GM19452 (cell line): ENCODE data around the gene BMP8A.
A peak's percentile ranks its signal among the peaks of the same experiment; 100 is the strongest.
"Not testable (repeated sequence)": the region's sequence is repeated elsewhere in the genome, so short reads cannot be mapped to it uniquely, and the experiment has no call there.

Experiments
- ATAC-seq: cut with Tn5 transposase; IDR thresholded peaks from one replicate; pipeline ENCODE4 v1.9.1; 2021; ENCODE audit not compliant: unreplicated experiment

BMP8A gene, protein sequence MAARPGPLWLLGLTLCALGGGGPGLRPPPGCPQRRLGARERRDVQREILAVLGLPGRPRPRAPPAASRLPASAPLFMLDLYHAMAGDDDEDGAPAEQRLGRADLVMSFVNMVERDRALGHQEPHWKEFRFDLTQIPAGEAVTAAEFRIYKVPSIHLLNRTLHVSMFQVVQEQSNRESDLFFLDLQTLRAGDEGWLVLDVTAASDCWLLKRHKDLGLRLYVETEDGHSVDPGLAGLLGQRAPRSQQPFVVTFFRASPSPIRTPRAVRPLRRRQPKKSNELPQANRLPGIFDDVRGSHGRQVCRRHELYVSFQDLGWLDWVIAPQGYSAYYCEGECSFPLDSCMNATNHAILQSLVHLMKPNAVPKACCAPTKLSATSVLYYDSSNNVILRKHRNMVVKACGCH

DNA sequence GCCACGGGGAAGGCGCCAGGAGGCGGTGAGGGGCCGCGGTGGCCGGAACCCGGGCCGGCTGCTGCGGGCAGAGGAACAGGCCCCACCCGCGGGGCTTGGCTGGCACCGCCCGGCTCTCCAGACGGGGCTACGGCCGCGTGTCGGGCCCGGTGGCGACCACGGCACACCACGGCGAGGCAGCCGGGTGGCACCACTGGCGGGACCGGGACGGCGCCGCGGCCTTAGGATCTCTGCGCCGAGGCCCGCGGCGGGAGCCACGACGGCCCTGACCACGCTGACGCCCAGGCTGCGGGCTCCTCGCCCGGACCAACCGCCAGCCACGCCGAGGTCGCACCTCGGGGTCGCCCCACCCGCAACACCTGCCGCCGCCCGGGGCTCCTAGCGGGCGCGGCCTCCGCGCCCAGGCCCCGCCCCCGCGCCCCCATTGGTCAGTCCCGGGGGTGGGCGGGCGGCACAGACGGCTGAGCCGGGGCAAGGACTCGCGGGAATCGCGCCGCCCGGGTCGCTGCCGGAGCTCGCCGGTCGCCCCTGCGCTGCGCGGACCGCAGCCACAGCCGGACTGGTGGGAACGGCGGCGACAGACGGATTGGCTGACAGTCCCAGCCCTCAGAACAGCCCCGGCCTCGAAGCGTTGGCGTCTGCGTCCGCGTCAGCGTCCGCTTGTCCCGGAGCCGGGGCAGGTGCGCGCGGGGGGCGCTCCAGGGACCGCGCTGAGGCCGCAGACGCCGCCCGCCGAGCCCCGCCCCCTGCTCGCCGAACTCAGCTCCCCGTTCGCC, at the start of gene BMP8A:
Gene BMP8A, plus strand, starts transcription at position 491 of the 776 bp plus-strand sequence. CDS start 356 bp downstream, outside the sequence.
- ATAC-seq = peak; percentile 73

GRCh38 chr1:39441797-39442196, 49.6 kb upstream of the BMP8A start:
- no peak for ATAC-seq

DNA sequence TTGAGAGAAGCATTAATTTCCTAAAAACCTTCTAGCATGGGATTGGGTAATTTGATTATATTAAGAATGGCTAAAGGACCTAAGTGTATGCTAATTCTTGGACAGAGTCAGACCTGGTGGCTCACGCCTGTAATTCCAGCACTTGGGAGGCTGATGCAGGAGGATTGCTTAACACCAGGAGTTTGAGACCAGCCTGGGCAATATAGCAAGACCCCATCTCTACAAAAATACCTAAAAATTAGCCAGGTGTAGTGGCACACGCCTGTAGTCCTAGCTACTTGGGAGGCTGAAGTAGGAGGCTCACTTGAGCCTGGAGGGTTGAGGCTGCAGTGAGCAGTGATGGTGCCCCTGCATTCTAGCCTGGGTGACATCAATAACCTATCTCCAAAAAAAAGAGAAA, 45.9 kb upstream of the BMP8A start:
- ATAC-seq = no peak

GRCh38 chr1:39446986-39447567, 44.4 kb upstream of the BMP8A start:
- ATAC-seq = no peak

GRCh38 chr1:39450041-39450440, 41.4 kb upstream of the BMP8A start:
- ATAC-seq = not testable (repeated sequence)

- ATAC-seq = no peak
Observed at GRCh38 chr1:39450956-39451606, 40.4 kb upstream of the BMP8A start.

DNA sequence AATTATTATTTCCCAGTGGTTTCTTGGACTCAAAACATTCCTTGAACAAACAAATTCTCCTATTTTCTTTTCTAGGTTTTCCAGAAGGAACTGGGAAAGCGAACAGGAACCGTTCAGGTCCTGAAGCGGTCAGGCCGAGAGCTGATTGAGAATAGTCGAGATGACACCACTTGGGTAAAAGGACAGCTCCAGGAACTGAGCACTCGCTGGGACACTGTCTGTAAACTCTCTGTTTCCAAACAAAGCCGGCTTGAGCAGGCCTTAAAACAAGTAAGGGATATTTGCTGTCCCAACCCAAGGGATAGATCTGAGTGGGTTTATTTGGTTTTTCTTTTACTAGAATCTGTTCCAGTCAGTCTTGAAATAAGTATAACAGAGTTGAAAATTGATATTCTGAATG, 39.4 kb upstream of the BMP8A start:
- ATAC-seq = no peak

DNA sequence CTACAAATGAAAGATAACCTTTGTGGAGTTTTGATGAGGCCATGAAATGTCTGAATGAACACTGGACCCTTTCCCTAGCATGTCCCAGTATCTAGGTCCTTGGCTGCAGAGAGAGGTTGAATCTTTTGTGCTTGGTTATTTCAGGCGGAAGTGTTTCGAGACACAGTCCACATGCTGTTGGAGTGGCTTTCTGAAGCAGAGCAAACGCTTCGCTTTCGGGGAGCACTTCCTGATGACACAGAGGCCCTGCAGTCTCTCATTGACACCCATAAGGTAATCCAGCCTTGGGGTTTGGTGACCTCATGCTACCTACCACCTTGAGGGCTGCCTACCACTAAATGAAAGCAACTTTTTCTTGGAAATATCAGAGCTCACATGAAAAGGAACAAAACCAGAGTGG, 38.9 kb upstream of the BMP8A start:
- ATAC-seq = no peak

GRCh38 chr1:39453603-39454002, 37.8 kb upstream of the BMP8A start:
- no peak for ATAC-seq

- ATAC-seq = no peak
Observed at GRCh38 chr1:39458991-39459390, 32.4 kb upstream of the BMP8A start.

DNA sequence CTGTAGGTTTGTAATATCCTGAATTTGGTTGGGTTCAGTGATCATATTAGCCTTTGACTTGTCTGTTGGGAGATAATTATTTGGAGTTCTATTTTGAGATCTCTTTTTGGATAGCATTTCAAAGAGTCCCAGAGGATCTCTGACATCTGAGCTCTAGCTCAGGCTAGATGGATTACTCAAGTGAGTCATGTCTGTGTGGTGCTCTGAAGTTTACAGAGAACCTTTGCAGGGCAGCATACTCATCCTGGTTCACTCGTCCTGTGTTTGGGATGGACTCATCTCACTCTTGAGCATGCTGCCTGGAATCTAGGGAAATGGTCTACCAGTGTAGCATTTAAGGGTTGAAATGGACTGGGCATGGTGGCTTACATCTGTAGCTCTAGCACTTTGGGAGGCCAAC, 29.4 kb upstream of the BMP8A start:
- ATAC-seq = no peak

DNA sequence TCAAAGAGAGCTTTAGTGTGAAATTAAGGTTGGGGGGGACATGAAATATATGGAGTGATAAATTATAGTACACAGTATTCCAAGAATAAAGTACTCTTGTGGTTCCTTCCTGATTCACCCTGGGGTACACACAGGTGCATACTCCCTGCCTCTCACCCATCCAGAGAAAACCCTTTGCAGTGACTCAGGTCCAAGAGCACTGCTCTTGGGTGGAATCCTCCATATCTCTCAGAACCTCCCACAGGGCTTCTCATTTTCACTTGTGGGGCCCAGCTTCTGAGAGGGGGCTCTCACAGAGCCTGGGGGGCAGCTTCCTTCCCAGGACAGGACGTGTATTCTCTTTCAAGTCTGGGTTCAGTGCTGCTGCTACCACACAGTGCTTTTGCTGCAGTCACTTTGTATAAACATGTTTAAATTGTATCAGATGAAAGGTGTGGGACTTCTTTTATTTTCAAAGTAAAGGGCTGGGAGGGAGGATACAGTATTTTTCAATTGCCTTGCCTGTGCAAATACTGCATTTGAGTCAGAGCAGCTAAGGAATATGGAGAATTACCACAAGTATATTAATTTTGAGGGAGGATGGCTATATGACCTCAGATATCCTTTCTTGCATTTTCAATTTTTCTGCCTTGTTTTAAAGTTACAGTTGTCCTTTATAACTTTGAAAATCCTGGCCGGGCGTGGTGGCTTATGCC, 24.9 kb upstream of the BMP8A start:
- no peak for ATAC-seq

DNA sequence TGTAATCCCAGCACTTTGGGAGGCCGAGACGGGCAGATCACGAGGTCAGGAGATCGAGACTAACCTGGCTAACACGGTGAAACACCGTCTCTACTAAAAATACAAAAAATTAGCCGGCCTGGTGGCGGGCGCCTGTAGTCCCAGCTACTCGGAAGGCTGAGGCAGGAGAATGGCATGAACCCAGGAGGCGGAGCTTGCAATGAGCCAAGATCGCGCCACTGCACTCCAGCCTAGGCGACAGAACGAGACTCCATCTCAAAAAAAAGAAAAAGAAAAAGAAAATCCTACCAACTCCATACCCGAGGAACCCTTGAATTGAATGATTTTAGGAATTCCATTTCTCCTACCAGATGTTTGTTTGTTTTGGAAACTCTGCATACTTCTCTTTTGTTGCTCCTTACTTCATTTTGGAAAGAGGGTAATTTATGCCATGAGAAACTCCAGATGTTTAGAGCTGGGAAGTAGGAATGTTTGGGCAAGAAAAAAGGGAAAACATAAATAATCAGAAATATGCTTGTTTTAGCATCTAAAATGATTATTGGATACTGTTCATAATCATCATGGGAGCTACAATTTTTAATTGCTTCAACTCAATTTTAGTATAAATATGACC, 24.2 kb upstream of the BMP8A start:
- not testable (repeated sequence) for ATAC-seq

DNA sequence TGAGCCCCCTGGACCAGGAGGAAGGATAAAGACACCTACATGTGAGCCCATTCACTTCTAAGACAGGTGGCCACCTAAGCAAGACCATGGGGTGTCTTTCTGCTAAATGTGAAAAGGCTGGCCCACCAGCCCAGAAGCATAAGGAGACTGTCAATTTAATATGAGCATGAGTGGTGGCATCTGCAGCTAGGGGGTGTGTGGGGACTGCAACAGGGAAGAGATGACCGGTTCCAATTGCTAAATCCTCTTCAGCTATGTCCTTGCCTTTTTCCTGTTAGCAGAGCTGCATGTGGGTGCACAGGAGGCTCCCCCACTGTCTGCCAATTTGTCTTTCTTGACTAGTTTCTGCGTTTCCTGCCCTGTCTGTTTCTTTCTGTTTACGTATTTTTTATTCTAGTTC, 22.3 kb upstream of the BMP8A start:
- no peak for ATAC-seq

- ATAC-seq = no peak
Observed at GRCh38 chr1:39470040-39470439, 21.4 kb upstream of the BMP8A start.

DNA sequence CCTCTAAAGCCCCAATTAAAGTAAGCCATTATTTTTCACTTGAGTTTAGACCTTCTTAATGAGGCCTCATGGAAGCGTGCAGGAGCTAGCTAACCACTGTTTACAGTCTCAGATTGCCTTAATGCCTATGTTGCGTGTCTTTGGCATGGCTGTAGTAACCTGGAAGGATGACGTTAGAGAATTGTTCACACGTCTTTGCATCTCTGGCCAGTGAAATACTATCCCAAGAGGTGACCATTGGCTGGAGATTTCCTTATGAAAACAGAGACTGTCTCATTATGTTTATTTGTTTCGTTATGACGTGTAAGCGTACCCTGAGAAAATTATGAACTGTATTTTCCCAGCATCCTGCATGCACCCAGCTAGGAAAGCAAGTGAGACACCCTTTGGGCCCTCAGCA, 18.6 kb upstream of the BMP8A start:
- no peak for ATAC-seq

GRCh38 chr1:39473324-39473723, 18.1 kb upstream of the BMP8A start:
- no peak for ATAC-seq

GRCh38 chr1:39474810-39475209, 16.6 kb upstream of the BMP8A start:
- ATAC-seq = no peak

DNA sequence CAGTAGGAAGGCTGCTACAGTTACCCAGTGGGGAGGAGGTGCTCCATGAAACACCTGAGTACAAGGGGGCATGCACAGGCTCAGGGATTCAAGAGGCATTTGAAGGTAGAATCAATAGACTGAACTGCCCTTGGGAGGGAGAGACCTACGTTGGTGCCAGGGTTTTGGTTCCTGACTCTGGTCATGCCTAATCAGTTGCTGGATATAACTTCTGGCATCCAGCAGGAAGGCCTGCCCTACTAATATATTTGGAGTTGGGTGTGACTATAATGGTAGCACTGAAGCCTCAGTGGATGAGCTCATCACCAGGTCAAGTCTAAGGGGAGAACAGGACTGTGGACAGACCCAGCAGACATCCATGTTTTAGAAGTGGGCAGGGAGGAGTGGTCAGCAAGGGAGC, 15.9 kb upstream of the BMP8A start:
- ATAC-seq = not testable (repeated sequence)

DNA sequence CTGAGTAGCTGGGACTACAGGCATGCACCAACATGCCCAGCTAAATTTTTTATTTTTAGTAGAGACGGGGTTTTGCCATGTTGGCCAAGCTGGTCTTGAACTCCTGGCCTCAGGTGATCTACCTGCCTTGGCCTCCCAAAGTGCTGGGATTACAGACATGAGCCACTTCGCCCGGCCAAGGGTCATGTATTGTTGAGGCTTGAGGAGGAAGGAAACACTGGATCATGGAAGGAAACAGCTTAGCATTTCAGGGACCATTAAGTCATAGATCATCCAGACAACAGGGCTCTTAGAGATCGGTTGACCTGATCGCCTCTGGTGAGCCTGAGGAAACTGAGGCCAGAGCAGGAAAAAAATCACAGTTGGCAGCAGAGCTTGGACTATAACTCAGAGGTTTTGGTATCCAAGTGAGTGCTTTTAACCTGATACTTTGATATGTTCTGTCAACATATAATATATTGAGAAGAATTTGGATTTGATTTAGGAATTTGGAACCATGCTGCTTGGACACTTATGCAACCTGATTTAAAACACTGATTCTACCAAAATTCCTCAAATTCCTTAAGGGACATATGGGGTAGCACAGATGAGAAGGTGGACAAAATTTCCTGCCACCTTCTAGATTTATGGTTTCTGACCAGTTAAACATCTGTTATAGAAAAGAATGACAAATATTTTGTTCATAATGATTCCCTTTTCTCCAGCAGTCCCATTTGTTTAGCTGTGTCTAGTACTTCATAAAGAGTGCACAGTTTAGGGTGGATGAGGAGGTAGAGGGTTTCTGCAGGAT, 13.1 kb upstream of the BMP8A start:
- ATAC-seq = no peak
